Thyroid gland (tissue), 4 donors: ENCODE measurements around the gene ARHGEF26.

ENCODE experiments used
- POLR2A ChIP-seq, 2 donors: fragments of 450-650 bp; IDR thresholded peaks; one replicate each; pipeline ENCODE4 v1.6.1; 2017; ENCODE audit warnings: antibody characterized with exemption in 2 of 2, mild to moderate bottlenecking in 2 of 2, moderate library complexity in 1 of 2
- TF ChIP-seq, protein P1 (sequence below), 6 experiments: fragments of 200-600 bp in 3 of 6; fragments of 450-650 bp in 3 of 6; sonication (generic) in 3 of 6; IDR thresholded peaks; one replicate each; pipeline ENCODE4 v1.5.1; 2016 to 2019; ENCODE audit warnings: antibody characterized with exemption in 6 of 6, mild to moderate bottlenecking in 2 of 6, inconsistent platforms in 1 of 6, moderate library complexity in 1 of 6

GRCh38 chr3:154152741-154153140 lies 31.6 kb downstream of the ARHGEF26 start:
- TF ChIP-seq, protein P1, sequence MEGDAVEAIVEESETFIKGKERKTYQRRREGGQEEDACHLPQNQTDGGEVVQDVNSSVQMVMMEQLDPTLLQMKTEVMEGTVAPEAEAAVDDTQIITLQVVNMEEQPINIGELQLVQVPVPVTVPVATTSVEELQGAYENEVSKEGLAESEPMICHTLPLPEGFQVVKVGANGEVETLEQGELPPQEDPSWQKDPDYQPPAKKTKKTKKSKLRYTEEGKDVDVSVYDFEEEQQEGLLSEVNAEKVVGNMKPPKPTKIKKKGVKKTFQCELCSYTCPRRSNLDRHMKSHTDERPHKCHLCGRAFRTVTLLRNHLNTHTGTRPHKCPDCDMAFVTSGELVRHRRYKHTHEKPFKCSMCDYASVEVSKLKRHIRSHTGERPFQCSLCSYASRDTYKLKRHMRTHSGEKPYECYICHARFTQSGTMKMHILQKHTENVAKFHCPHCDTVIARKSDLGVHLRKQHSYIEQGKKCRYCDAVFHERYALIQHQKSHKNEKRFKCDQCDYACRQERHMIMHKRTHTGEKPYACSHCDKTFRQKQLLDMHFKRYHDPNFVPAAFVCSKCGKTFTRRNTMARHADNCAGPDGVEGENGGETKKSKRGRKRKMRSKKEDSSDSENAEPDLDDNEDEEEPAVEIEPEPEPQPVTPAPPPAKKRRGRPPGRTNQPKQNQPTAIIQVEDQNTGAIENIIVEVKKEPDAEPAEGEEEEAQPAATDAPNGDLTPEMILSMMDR (IDR thresholded peaks at IDR 0.05), result no peak
- TF ChIP-seq POLR2A (IDR thresholded peaks at IDR 0.05), result no peak
